Activated naive CD4-positive, alpha-beta T cell treated with anti-CD3 and anti-CD28 coated beads, Interleukin-2, amount 50 U/mL, for 24 hours (primary cell): ENCODE measurements around the gene FAM171A1.

Source experiments
- H3K27ac Mint-ChIP-seq: one replicate; pipeline ENCODE4 v1.8.0; 2021; ENCODE audit warnings: mild to moderate bottlenecking, mixed read lengths
- H3K27me3 Mint-ChIP-seq: one replicate; pipeline ENCODE4 v1.8.0; 2021; ENCODE audit warnings: mixed read lengths
- H3K36me3 Mint-ChIP-seq: one replicate; pipeline ENCODE4 v1.8.0; 2021; ENCODE audit warnings: mixed read lengths
- H3K4me1 Mint-ChIP-seq: one replicate; pipeline ENCODE4 v1.8.0; 2021; ENCODE audit warnings: mixed read lengths
- H3K4me3 Mint-ChIP-seq: one replicate; pipeline ENCODE4 v1.8.0; 2021; ENCODE audit warnings: mild to moderate bottlenecking, mixed read lengths
- H3K9me3 Mint-ChIP-seq: one replicate; pipeline ENCODE4 v1.8.0; 2021; ENCODE audit warnings: mixed read lengths

FAM171A1 gene

DNA sequence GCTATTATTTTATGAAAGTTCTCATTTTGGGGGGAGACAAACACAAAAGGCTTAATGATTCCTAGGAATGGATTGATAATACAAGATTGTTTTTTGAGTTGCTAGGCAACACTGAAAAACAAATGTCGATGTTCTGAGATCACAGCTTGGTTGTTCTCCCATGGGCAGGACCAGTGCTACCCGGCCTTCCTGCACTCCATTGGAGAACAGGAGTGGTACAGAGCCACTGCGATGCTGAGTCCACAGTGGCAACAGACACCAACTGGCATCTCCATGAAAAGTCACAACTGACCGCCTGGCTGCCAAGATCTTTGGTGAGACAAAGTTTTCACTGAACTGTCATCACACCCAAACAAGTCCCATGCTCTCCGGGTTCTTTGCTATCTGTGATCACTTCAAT, 133.7 kb downstream of the FAM171A1 start:
- no peaks in the 10 kb centered on the region for H3K9me3 Mint-ChIP-seq
- H3K36me3 Mint-ChIP-seq: peaks cover 5% of the 10 kb centered on the region
- H3K4me3 Mint-ChIP-seq: no peak overlapping the region
- H3K27me3 Mint-ChIP-seq: no peaks in the 10 kb centered on the region
- H3K27ac Mint-ChIP-seq: no peak overlapping the region
- H3K4me1 Mint-ChIP-seq: peaks cover 20% of the 10 kb centered on the region

DNA sequence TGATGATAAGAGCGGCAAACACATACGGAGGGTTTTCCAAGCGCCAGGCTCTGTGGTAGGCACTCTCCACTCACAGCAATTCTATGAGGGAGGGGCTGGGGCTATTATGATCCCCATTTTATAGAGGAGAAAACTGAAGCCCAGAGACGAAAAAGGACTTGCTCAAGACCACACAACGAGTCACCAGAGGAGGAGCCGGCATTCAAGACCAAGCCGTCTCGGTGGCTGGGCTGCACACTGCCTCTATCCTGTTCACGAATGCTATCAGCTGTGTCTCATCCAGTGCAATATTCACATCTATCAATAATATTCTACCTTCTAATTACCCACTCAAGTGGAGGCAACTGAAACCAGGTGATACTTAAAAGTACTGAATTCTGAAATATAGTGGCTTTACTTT, 134.7 kb downstream of the FAM171A1 start:
- Mint-ChIP-seq H3K27ac (no peak overlapping the region), H3K4me1 (peaks cover 20% of the 10 kb centered on the region), H3K27me3 (no peaks in the 10 kb centered on the region), H3K36me3 (peaks cover 5% of the 10 kb centered on the region), H3K9me3 (no peaks in the 10 kb centered on the region), H3K4me3 (no peak overlapping the region)

DNA sequence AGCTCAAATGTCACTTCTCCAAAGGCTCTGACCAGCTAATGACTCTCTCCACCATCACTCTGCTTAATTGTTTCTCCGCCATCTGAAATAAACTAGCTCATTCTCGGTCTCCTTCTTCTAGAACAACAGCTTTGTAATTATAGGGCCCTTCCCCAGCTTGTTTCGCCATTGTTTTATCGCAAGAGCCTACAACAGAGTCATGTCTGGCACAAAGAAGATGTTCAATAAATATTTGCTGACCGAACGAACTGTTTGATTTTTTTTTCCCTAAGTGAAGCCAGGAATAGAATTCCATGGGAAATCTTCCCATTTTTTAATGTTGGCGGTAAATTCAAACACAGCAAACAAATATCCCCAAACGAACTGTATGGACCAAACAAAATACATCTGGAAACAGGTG, 138.8 kb downstream of the FAM171A1 start:
- Mint-ChIP-seq H3K36me3 (peaks cover 3% of the 10 kb centered on the region), H3K9me3 (no peaks in the 10 kb centered on the region), H3K4me3 (no peak overlapping the region), H3K27me3 (no peaks in the 10 kb centered on the region), H3K27ac (no peak overlapping the region), H3K4me1 (peaks cover 8% of the 10 kb centered on the region)

DNA sequence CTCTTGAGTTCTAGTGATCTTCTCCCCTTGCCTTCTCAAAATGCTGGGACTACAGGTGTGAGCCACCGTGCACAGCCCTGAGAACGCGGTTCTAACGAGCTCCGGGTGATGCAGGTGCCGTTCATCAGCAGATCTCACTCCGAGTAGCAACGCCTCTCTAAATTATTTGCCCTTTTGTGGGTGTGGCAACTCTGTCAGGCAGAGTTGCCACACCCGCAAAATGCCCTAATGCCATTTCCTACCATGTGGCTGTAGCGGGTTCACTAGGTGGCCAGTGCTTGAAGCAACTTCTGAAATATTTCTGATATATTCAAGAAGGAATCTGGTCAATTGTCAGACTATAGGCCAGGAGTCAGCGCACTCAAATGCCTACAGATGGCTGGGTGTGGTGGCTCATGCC, 139.7 kb downstream of the FAM171A1 start:
- Mint-ChIP-seq H3K27ac (no peak overlapping the region), H3K4me3 (no peak overlapping the region), H3K9me3 (no peaks in the 10 kb centered on the region), H3K27me3 (no peaks in the 10 kb centered on the region), H3K36me3 (peaks cover 3% of the 10 kb centered on the region), H3K4me1 (peaks cover 4% of the 10 kb centered on the region)

DNA sequence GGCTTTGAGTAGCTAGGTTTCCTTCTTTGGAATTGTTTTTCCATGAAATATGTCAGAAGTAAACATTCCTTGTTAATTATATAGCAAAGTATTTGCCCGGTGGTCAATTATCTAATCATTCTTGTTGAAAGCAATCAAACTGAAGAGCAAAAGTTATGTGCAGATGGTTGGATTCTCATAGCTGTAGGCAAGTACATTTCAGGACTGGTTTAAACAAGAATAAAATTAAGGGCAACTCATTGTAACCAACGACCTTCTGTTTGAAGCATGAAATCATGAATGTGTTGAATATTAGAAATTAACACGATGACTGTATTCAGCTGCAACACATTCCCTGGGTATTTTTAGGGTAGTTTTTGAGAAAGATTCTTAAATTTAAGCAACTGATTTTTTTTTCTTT, 140.8 kb downstream of the FAM171A1 start:
- peaks cover under 1% of the 10 kb centered on the region for H3K4me1 Mint-ChIP-seq
- no peaks in the 10 kb centered on the region for H3K9me3 Mint-ChIP-seq
- no peaks in the 10 kb centered on the region for H3K27me3 Mint-ChIP-seq
- H3K36me3 Mint-ChIP-seq: peaks cover 3% of the 10 kb centered on the region
- H3K4me3 Mint-ChIP-seq: no peak overlapping the region
- H3K27ac Mint-ChIP-seq: no peak overlapping the region

DNA sequence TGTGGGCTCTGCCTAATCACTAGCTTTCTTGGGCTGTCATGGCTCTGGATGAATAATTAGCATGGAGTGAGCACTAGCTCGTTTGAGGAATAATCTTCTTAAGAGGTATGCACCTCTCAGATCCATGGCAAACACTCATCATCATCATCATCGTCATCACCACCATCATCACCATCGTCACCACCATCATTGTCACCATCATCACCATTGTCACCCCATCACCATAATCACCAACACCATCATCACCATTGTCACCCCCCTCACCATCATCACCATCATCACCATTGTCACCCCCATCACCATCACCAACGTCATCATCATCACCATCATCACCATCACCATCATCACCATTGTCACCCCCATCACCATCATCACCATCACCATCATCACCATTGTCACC, 141.8 kb downstream of the FAM171A1 start:
- Mint-ChIP-seq H3K9me3 (no peaks in the 10 kb centered on the region), H3K27me3 (no peaks in the 10 kb centered on the region), H3K27ac (no peak overlapping the region), H3K4me3 (no peak overlapping the region), H3K4me1 (no peaks in the 10 kb centered on the region), H3K36me3 (peaks cover 8% of the 10 kb centered on the region)

DNA sequence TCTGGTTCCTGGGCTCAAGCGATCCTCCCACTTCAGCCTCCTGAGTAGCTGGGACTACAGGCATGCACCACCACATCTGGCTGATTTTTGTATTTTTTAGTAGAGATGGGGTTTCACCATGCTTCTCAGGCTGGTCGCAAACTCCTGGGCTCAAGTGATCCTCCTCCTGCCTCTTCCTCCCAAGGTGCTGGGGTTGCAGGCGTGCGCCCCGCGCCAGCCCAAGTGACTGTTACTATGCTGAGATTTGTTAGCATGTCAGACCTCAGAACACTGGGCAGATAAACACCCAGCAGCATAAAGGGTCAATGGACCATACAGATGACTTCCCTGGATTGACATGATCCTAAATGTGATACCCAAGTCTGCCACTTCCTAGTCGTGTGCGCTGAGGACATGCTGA, 142.7 kb downstream of the FAM171A1 start:
- Mint-ChIP-seq H3K27ac (no peak overlapping the region), H3K27me3 (no peaks in the 10 kb centered on the region), H3K36me3 (peaks cover 10% of the 10 kb centered on the region), H3K4me1 (no peaks in the 10 kb centered on the region), H3K4me3 (no peak overlapping the region), H3K9me3 (no peaks in the 10 kb centered on the region)

DNA sequence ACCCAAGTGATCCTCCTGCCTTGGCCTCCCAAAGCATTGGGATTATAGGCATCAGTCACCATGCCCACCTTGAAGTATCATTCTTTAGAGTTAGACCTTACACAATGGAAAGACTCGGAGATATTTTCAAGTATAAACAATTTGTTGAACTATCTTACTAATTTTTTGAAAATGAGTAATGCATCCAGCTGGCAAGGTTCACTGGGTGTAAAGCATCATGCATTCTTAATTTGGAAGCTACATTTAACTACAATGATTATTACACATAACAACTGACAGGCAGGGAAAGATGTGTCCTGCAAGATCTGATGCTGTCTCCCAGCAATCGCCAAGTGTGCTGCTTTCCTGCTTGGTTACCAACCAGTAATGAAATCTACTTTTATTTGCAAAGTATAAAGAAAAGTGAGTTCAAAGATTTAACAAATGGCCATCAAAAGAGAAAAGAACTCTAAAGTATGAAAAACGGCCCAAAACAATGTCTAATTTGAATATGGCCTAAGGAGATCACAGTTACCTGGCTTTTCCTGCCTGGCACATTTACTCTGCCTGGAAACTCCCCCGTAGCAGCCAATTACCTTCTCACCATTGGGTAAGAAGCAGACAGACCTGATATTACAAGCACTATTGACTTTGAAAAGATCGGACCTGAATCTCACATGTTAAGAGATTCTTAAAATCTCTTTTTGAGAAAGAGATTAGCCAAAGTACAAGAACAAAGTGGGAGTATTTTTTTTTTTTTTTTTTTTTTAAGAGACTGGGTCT, 143.3 kb downstream of the FAM171A1 start:
- Mint-ChIP-seq H3K9me3 (no peaks in the 10 kb centered on the region), H3K4me3 (no peak overlapping the region), H3K27me3 (no peaks in the 10 kb centered on the region)

DNA sequence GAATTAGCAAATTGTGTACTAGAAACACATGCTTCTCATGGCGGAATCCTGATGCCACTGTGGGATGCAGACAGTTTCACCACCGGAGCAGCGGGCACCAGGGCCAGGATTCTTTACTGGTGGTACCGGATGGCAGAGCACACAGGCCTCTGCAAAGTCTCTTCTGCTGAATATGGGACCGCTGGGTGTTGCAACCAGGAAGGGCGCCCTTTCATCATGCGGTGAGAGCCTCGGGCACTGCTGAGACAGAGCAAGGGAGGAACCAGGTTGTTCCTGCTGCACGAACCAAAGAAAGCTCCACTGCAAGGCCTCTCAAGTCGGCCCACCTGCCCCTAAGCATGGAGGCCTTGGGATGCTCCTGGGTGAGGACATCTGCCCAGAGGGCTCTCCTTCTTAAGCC, 145.6 kb downstream of the FAM171A1 start:
- Mint-ChIP-seq H3K27me3 (no peaks in the 10 kb centered on the region), H3K36me3 (peaks cover 10% of the 10 kb centered on the region), H3K4me1 (no peaks in the 10 kb centered on the region), H3K27ac (no peak overlapping the region), H3K9me3 (no peaks in the 10 kb centered on the region), H3K4me3 (no peak overlapping the region)

More for the DNA sequence above, 143.3 kb downstream of the FAM171A1 start:
- Mint-ChIP-seq H3K4me1 (no peaks in the 10 kb centered on the region), H3K36me3 (peaks cover 10% of the 10 kb centered on the region), H3K27ac (no peak overlapping the region)

DNA sequence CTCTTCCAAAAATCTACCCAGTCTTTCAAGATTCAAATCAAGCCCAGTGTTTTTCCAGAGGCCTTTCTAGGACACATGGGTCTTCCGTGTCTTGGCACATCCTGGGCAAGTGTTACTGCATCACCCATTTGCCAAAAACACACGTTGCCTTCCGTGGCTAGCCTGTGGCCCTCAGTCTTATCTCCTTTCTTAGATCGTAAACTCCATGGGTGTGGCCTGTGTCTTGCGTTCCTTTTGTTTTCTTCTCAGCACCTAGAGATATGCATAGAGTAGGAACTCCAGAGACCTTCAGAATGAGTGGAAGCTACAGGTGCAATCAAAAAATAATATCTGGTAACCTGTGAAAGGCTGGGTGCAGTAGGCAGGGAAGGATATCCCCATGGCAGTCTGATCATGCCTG, 146.1 kb downstream of the FAM171A1 start:
- H3K4me3 Mint-ChIP-seq: no peak overlapping the region
- H3K36me3 Mint-ChIP-seq: peaks cover 10% of the 10 kb centered on the region
- no peaks in the 10 kb centered on the region for H3K9me3 Mint-ChIP-seq
- H3K4me1 Mint-ChIP-seq: no peaks in the 10 kb centered on the region
- no peaks in the 10 kb centered on the region for H3K27me3 Mint-ChIP-seq
- H3K27ac Mint-ChIP-seq: no peak overlapping the region

DNA sequence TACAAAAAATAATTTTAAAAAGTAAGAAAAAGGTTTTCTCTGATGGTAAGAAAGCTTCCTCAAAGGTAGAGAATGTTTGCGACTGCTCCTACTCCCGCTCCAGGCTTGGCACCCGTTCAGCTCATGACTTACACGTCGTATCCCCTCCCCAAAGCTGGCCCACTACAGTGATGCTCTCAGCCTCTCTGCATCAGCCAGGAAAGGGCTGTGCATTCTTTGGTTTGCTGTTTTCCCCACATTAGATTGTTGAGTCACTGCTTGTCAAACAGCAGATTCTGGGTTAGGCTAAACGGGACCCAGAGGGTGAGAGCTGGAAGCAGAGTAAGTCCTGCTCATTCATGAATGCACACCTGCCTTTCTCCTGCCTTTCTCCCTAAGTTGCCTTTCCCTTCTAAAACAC, 147.9 kb downstream of the FAM171A1 start:
- Mint-ChIP-seq H3K4me3 (no peak overlapping the region), H3K4me1 (no peaks in the 10 kb centered on the region), H3K27ac (no peak overlapping the region), H3K36me3 (peaks cover 10% of the 10 kb centered on the region), H3K9me3 (no peaks in the 10 kb centered on the region), H3K27me3 (no peaks in the 10 kb centered on the region)

DNA sequence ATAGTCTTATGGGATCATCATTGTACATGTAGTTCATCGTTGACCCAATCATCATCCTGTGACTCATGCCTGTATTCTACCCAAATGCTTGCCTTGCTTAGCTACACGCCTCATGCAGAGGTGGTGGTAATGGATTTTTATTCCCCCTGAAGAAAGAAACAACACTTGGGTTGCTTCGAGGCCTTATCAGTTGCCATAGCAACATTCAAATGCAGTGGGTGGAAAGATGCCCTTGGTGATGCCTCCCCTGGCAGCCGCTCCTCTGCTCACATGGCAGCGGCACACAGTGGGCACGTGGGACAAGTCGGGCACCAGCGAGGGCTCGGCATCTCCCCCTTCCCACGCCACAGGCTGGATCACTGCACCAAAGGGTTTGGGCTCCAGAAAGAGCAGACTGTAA, 148.6 kb downstream of the FAM171A1 start:
- H3K4me3 Mint-ChIP-seq: no peak overlapping the region
- H3K4me1 Mint-ChIP-seq: no peaks in the 10 kb centered on the region
- H3K9me3 Mint-ChIP-seq: no peaks in the 10 kb centered on the region
- H3K36me3 Mint-ChIP-seq: peaks cover 10% of the 10 kb centered on the region
- H3K27ac Mint-ChIP-seq: no peak overlapping the region
- no peaks in the 10 kb centered on the region for H3K27me3 Mint-ChIP-seq

DNA sequence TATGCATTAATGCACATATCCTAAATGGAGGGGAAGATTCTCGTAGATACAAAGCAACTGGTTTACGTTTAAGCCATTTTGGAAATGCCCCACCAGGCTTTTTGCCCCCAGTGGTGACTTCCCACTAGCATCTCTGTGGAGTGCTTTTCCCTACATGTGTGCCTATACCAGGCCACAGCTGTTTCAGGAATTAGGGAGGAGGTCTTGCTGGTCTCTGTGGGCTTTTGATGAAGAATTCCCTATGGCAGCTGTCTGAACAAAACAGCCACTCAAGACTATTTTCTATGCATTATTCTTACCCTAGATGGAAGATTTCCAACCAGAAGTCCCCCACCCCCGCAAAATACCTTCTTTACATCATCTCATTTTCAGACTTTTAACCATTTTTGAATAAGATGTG, 150.6 kb downstream of the FAM171A1 start:
- Mint-ChIP-seq H3K36me3 (peaks cover 9% of the 10 kb centered on the region), H3K4me1 (no peaks in the 10 kb centered on the region), H3K27me3 (no peaks in the 10 kb centered on the region), H3K4me3 (no peak overlapping the region), H3K9me3 (no peaks in the 10 kb centered on the region), H3K27ac (no peak overlapping the region)

DNA sequence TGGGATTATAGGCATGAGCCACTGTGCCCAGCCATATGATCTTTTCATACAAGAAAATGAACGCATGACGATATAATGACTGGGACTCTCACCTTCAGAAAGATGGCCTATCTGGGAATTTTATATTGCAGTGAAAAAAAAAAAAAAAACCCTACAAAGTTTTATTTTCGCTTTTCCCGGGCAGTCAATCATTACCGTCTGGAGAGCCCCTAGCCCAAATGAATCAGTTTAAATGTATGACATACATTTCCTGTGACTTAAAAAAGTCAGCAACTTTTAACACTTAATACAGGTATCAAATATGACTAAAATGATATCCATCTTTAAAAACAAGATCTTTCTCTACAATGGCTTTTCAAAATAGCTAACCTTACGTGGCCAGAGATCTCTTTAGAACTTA, 154.4 kb downstream of the FAM171A1 start:
- Mint-ChIP-seq H3K4me3 (no peak overlapping the region), H3K36me3 (peaks cover 3% of the 10 kb centered on the region), H3K27me3 (no peaks in the 10 kb centered on the region), H3K27ac (no peak overlapping the region), H3K4me1 (peaks cover 2% of the 10 kb centered on the region), H3K9me3 (no peaks in the 10 kb centered on the region)

DNA sequence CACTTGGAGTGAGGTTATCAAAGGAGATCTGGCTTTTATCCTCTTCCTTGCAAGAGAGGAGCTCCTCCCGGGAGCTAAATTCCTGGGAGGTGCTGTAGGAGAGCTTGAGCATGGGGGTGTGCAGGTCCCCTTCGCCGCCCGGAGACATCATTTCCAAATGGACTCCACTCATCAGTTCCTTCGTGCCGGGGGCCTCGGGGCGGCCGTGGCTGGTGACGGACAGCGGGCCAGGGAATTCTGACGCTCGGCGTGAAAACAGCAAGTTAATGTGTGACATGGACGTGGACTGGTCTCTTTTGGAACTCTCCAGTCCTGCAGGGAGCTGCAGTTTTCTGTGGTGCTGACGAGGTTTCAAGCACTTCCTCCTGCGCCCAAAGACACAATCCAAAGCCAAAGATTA, 156.9 kb downstream of the FAM171A1 start:
- Mint-ChIP-seq H3K27me3 (no peaks in the 10 kb centered on the region), H3K4me1 (peaks cover 26% of the 10 kb centered on the region), H3K9me3 (no peaks in the 10 kb centered on the region), H3K36me3 (peaks cover 3% of the 10 kb centered on the region), H3K4me3 (no peak overlapping the region), H3K27ac (no peak overlapping the region)

DNA sequence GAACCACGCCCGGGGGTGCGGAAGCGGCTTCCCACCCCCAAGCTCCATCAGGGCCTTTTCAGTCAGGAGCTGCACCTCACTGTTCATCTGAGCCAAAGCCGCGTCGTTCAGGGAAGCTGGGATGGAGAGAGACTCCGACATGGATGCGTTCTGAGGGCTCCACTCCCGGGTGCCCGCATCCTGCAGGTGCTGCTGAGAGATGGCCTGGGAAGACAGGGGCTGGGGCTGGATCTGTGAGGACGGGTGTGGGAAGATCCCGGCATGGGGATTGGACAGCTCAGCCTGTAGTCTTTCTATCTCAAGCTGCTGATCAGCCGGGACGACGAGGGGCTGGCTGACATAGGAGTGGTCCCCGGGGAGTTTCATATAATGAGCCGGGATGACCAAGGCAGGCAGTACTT, 157.6 kb downstream of the FAM171A1 start:
- H3K4me1 Mint-ChIP-seq: peaks cover 33% of the 10 kb centered on the region

DNA sequence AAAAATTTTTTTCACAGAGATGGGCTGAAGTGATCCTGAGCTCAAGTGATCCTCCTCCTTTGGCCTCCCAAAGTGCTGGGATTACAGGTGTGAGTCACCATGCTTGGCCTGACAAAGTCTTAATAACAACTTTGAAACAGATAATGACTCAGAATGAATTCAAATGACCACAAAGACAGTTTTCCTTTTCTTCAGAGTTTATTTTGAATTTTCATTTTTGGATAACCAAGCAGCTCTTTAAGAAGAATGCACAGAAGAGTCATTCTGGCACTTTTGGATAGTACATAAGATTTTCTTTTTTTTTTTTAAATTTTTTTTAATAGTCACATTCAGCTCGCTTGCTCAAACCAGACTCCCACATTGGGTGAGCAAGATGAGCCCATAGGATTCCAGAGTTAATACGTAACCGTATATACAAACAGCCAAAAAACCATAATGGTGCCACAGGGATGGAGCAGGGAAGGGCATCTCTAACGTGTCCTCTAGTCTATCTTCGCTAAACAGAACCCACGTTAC, 159.6 kb downstream of the FAM171A1 start:
- Mint-ChIP-seq H3K4me1 (peaks cover 53% of the 10 kb centered on the region), H3K27ac (no peak overlapping the region)

More for the DNA sequence above, 157.6 kb downstream of the FAM171A1 start:
- H3K27me3 Mint-ChIP-seq: no peaks in the 10 kb centered on the region
- no peaks in the 10 kb centered on the region for H3K9me3 Mint-ChIP-seq
- peaks cover 3% of the 10 kb centered on the region for H3K36me3 Mint-ChIP-seq
- H3K4me3 Mint-ChIP-seq: no peak overlapping the region
- no peak overlapping the region for H3K27ac Mint-ChIP-seq

More for the DNA sequence above, 159.6 kb downstream of the FAM171A1 start:
- Mint-ChIP-seq H3K9me3 (no peaks in the 10 kb centered on the region), H3K27me3 (no peaks in the 10 kb centered on the region), H3K4me3 (no peak overlapping the region), H3K36me3 (peaks cover 3% of the 10 kb centered on the region)
